H1 (cell line): ENCODE results near the gene OLFML2B. TPM values are rescaled to one million over a fixed set of nuclear protein-coding genes. Genes with fewer than 3 reads are reported as not detected.

Source experiments
- FOSL1 ChIP-seq: IDR thresholded peaks from 2 replicates; pipeline ENCODE4 v1.6.1; 2011; ENCODE audit warnings: mild to moderate bottlenecking, low read depth, low read length, moderate library complexity; ENCODE audit not compliant: insufficient read depth
- HDAC2 ChIP-seq, 2 experiments: fragments of 300-600 bp in 1 of 2; sonication (generic) in 1 of 2; IDR thresholded peaks; 2 replicates each; pipeline ENCODE4 v1.6.1; 2011 to 2012; ENCODE audit warnings: low read depth in 2 of 2, low read length in 2 of 2, mild to moderate bottlenecking in 2 of 2, moderate library complexity in 2 of 2, borderline replicate concordance in 1 of 2, inconsistent platforms in 1 of 2
- polyA plus RNA-seq, 7 experiments: library from polyadenylated mRNA; depleted of rRNA in 3 of 7; stranded (reverse) in 5 of 7; unstranded in 2 of 7; fragments of >200 nt in 5 of 7; fragments of 200-250 nt in 2 of 7; gene quantifications; 1 replicate in 5 of 7; 2 replicates in 1 of 7; 4 replicates in 1 of 7; pipeline versions ENCODE4 v1.2.1 to v1.2.3, GENCODE V29; 2011 to 2013; ENCODE audit warnings: missing spikeins in 2 of 7, mixed read lengths in 2 of 7
- total RNA-seq: library from RNA; stranded (reverse); fragmentation: NEBNext Ultra II Directional; extraction: Animal tissue kit (Norgen Biotek cat#: 25700); gene quantifications from 2 replicates; pipeline ENCODE4 v1.2.1, GENCODE V29; 2021

Gene OLFML2B
- total and polyA plus RNA-seq, 2 of the 8 experiments (the other 6 are each of a cell fraction or from before 2014, with no cell fraction given), result 6.5 to 10.4 TPM

- TF ChIP-seq HDAC2 (IDR thresholded peaks at IDR 0.05; ENCODE audit: borderline replicate concordance in 1 of 2, low read depth in 2 of 2, low read length in 2 of 2) (no peak), FOSL1 (no peak)
Observed at GRCh38 chr1:161955606-161956005, 68.1 kb downstream of the OLFML2B start (continued).
